PFSK-1 (cell line): ENCODE data around the gene MINDY4.

ENCODE experiments used
- POLR2AphosphoS5 ChIP-seq: IDR thresholded peaks from 2 replicates; pipeline ENCODE4 v1.6.1; 2012; ENCODE audit warnings: low read depth, mild to moderate bottlenecking, control low read depth, low read length, moderate library complexity
- SIN3A ChIP-seq: IDR thresholded peaks from 2 replicates; pipeline ENCODE4 v1.6.1; 2012; ENCODE audit warnings: mild to moderate bottlenecking, low read length, moderate library complexity, borderline replicate concordance; ENCODE audit not compliant: insufficient read depth
- TAF1 ChIP-seq: IDR thresholded peaks from 2 replicates; pipeline ENCODE4 v1.6.1; 2012; ENCODE audit warnings: low read length, control low read depth, borderline replicate concordance; ENCODE audit not compliant: insufficient read depth

- TF ChIP-seq TAF1 (no peak), POLR2AphosphoS5 (no peak), SIN3A (no peak)
Observed at GRCh38 chr7:30923774-30924413, 152.7 kb downstream of the MINDY4 start.
